OCI-LY3 (cell line): ENCODE results near the gene PRCD.
"Not testable (repeated sequence)": the region's sequence is repeated elsewhere in the genome, so short reads cannot be mapped to it uniquely, and the experiment has no call there.

Experiments used
- H2AFZ ChIP-seq: fragments of 200-600, 300-600 bp; shearing (Covaris generic); 2 replicates; pipeline ENCODE4 v1.6.0; 2014; ENCODE audit warnings: antibody characterized with exemption, low read depth, low read length
- H3K27ac ChIP-seq: fragments of 200-600, 300-600 bp; sonication (generic); 2 replicates; pipeline ENCODE4 v1.5.1; 2014; ENCODE audit warnings: mild to moderate bottlenecking, low read length, moderate library complexity, mixed read lengths
- H3K27me3 ChIP-seq: fragments of 200-600, 300-600 bp; sonication (generic); 2 replicates; pipeline ENCODE4 v1.6.1; 2014; ENCODE audit warnings: low read depth, low read length, mixed read lengths
- H3K36me3 ChIP-seq: fragments of 200-600, 300-600 bp; sonication (generic); replicated peaks from 2 replicates; pipeline ENCODE3; 2014; ENCODE audit warnings: low read depth, low read length, mixed read lengths
- H3K4me1 ChIP-seq: fragments of 300-600, 200-600 bp; sonication (generic); 2 replicates; pipeline ENCODE4 v1.6.1; 2014; ENCODE audit warnings: low read length, mixed read lengths
- H3K4me2 ChIP-seq: fragments of 200-600, 300-600 bp; sonication (generic); 2 replicates; pipeline ENCODE4 v1.6.1; 2014; ENCODE audit warnings: low read length, mixed read lengths
- H3K4me3 ChIP-seq: fragments of 300-600, 200-600 bp; sonication (generic); 2 replicates; pipeline ENCODE4 v1.5.1; 2014; ENCODE audit warnings: antibody characterized with exemption, mild to moderate bottlenecking, low read length, moderate library complexity
- H3K79me2 ChIP-seq: fragments of 300-600, 200-600 bp; shearing (Covaris generic); 2 replicates; pipeline ENCODE4 v1.6.1; 2014; ENCODE audit warnings: mild to moderate bottlenecking, low read length, mixed read lengths
- H3K9ac ChIP-seq: fragments of 300-600, 200-600 bp; shearing (Covaris generic); 2 replicates; pipeline ENCODE4 v1.6.0; 2014; ENCODE audit warnings: mild to moderate bottlenecking, low read length, moderate library complexity
- H3K9me3 ChIP-seq: fragments of 200-600, 300-600 bp; shearing (Covaris generic); 2 replicates; pipeline ENCODE4 v1.6.1; 2014; ENCODE audit warnings: low read length, mixed read lengths; ENCODE audit not compliant: insufficient read depth
- H4K20me1 ChIP-seq: fragments of 200-600, 300-600 bp; sonication (generic); 2 replicates; pipeline ENCODE4 v1.6.1; 2016; ENCODE audit warnings: low read length, mixed read lengths; ENCODE audit not compliant: insufficient read depth
- EZH2phosphoT487 ChIP-seq: fragments of 200-600 bp; shearing (Covaris generic); IDR thresholded peaks from 2 replicates; pipeline ENCODE4 v1.6.1; 2018; ENCODE audit warnings: antibody characterized with exemption, mixed run types, low read depth
- TF ChIP-seq, protein P1 (sequence below): fragments of 200-600, 300-600 bp; sonication (generic); IDR thresholded peaks from 2 replicates; pipeline ENCODE4 v1.5.1; 2014; ENCODE audit warnings: antibody characterized with exemption, low read length, low read depth

The PRCD gene

DNA sequence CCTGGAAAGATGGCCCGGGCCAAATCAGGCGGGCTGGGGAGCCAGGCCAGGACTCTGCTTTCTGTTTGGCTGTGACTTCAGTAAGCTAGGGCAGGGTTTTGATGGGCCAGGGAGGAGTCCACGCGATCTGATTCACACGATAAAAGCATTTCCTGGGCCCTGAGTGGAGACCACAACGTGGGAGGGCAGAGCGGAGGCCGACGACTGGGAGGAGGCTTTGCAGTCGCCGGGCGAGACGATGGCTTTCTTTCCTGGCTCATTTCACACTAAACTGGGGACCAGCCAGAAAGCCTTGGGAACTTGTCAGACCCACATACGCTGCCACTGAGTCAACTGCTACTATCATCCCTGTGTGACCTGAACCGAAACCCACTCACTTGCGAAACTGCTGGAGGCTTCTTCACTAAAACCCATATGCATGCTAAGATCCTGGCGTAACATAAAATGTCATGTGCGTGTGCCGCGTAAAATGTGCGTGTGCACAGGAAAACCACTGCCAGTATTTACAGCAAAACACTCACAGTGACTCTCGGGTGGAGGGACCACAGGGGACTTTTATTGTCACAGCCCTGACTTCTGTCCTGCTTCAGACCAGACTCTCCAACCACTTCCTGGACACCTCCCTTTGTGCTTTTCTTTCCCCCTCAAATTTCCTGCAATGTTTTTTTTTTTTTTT, 24.4 kb upstream of the PRCD start:
- Histone ChIP-seq H3K79me2 (no peaks in the 10 kb centered on the region), H3K4me2 (peak overlapping the region; percentile 72), H3K9me3 (no peaks in the 10 kb centered on the region), H2AFZ (peak overlapping the region; percentile 97), H3K4me1 (peaks cover 11% of the 10 kb centered on the region), H3K36me3 (no peaks in the 10 kb centered on the region), H3K27me3 (peaks cover 12% of the 10 kb centered on the region), H3K9ac (peak overlapping the region; percentile 20; the same call in 1 of the 2 replicates), H3K27ac (no peak overlapping the region), H3K4me3 (peak overlapping the region; percentile 58), H4K20me1 (no peaks in the 10 kb centered on the region)
- TF ChIP-seq, protein P1, sequence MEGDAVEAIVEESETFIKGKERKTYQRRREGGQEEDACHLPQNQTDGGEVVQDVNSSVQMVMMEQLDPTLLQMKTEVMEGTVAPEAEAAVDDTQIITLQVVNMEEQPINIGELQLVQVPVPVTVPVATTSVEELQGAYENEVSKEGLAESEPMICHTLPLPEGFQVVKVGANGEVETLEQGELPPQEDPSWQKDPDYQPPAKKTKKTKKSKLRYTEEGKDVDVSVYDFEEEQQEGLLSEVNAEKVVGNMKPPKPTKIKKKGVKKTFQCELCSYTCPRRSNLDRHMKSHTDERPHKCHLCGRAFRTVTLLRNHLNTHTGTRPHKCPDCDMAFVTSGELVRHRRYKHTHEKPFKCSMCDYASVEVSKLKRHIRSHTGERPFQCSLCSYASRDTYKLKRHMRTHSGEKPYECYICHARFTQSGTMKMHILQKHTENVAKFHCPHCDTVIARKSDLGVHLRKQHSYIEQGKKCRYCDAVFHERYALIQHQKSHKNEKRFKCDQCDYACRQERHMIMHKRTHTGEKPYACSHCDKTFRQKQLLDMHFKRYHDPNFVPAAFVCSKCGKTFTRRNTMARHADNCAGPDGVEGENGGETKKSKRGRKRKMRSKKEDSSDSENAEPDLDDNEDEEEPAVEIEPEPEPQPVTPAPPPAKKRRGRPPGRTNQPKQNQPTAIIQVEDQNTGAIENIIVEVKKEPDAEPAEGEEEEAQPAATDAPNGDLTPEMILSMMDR: no peak
- TF ChIP-seq EZH2phosphoT487: no peak

DNA sequence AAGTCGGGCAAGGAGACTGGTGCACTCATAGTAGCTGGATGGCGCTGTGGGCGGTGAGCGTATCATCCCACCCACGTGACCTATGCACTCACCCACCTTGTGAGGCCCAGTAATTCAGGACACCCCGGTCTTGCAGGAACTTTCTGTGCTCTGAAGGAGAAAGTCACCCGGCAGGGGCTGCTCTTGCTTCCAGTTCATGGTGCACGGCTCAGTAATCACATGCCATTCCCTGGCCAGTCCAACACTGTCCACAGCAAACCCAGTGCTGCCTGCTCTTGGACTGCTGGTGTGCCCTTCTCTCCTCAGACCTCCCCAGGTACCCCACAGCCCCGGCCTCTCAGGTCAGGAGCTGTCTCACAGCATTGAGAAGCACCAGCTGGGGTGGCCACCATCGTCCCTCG, 22.2 kb upstream of the PRCD start:
- Histone ChIP-seq H3K27me3 (peaks cover 23% of the 10 kb centered on the region), H3K4me2 (no peak overlapping the region), H3K9me3 (no peaks in the 10 kb centered on the region), H3K27ac (no peak overlapping the region), H2AFZ (no peak overlapping the region), H3K9ac (no peak overlapping the region), H3K4me3 (no peak overlapping the region), H3K4me1 (peaks cover 8% of the 10 kb centered on the region), H3K36me3 (no peaks in the 10 kb centered on the region), H3K79me2 (no peaks in the 10 kb centered on the region), H4K20me1 (no peaks in the 10 kb centered on the region)
- no peak for TF ChIP-seq EZH2phosphoT487
- TF ChIP-seq, protein P1: no peak

DNA sequence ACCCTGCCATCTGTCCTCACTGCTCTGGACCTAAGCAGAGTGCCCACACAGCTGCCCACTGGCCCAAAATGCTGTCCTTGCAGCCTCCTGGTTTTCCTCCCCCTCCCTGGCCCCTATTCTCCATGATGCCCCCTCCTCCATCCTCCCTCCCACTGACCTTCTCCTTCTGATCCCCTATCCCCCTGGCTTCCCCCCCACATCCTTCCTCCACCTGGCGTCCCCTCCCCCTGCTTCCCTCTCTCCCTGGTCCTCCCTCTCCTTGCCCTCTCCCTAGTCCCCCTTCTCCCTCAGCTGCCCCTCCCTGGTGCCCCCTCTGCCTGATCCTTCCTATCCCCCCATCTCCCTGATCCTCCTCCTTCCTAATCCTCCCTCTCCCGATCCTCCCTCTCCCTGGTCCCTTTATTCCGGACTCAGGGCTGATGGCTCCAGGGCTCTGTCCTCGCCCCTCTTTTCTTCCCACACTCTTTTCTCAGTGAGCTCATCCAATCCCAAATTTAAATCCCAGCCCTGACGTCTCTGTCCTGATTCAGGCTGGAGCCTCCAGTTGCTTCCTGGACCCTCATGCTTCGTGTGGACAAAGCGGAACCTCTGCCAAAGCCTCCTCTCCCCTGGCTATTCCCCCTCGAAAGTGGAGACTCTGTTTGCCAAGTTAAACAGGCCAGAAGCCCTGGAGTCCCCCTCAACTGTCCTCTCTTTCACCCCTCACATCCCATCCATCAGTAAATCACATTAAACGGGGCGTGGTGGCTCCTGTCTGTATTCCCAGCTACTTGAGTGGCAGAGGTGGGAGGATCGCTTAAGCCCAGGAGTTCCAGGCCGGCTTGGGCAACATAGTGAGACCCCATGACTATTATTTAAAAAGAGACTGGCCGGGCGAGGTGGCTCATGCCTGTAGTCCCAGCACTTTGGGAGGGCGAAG, 20.5 kb upstream of the PRCD start:
- H3K4me3 ChIP-seq: no peak overlapping the region
- H4K20me1 ChIP-seq: no peaks in the 10 kb centered on the region
- H3K27me3 ChIP-seq: peaks cover 23% of the 10 kb centered on the region
- H3K27ac ChIP-seq: no peak overlapping the region
- peaks cover 11% of the 10 kb centered on the region for H3K4me1 ChIP-seq
- H3K9ac ChIP-seq: no peak overlapping the region
- no peak overlapping the region for H2AFZ ChIP-seq
- no peaks in the 10 kb centered on the region for H3K36me3 ChIP-seq
- no peaks in the 10 kb centered on the region for H3K9me3 ChIP-seq
- H3K4me2 ChIP-seq: no peak overlapping the region
- H3K79me2 ChIP-seq: no peaks in the 10 kb centered on the region
- TF ChIP-seq EZH2phosphoT487: no peak
- TF ChIP-seq, protein P1: no peak

DNA sequence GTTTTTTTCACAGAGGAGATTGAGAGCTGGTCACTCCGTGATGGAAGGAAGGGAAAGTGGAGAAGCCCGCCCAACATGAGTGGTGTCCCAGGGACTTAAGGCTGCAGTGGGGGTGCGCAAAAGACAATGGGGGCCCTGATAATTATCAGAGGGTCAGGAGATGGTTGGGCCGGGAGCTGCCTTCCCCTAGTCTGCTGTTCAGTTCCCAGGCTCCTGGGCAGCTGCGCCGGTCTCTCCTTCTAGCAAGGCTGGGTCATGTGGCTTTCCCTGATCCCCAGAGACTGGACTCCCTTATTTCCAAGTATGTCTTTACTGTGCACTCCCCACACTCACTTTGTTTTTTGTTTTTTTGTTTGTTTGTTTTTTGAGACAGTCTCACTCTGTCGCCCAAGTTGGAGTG, 18.6 kb upstream of the PRCD start:
- no peak overlapping the region for H3K9ac ChIP-seq

DNA sequence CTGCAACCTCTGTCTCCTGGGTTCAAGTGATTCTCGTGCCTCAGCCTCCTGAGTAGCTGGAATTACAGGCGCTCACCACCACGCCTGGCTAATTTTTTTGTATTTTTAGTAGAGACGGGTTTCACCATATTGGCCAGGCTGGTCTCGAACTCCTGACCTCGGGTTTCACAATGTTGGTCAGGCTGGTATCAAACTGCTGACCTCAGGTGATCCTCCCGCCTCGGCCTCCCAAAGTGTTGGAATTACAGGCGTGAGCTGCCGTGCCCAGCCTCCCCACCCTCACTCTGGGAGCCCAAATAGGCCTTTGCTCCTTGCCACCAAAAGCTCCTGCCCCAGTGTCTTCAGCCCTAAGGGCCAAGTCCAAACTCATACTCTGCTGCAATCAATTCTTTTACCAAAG, 18.2 kb upstream of the PRCD start:
- H3K9ac ChIP-seq, H3K27ac ChIP-seq, H3K4me1 ChIP-seq, H3K4me3 ChIP-seq, H3K36me3 ChIP-seq, H3K4me2 ChIP-seq, H4K20me1 ChIP-seq, H3K79me2 ChIP-seq, H2AFZ ChIP-seq, H3K9me3 ChIP-seq: not testable (repeated sequence)
- H3K27me3 ChIP-seq: peaks cover 23% of the 10 kb centered on the region

More for the DNA sequence above, 18.6 kb upstream of the PRCD start:
- H3K4me3 ChIP-seq: no peak overlapping the region
- no peak for TF ChIP-seq EZH2phosphoT487
- TF ChIP-seq, protein P1: no peak
- no peaks in the 10 kb centered on the region for H4K20me1 ChIP-seq
- no peak overlapping the region for H2AFZ ChIP-seq
- peaks cover 3% of the 10 kb centered on the region; the same call in 1 of the 2 replicates for H3K4me1 ChIP-seq
- H3K4me2 ChIP-seq: no peak overlapping the region
- no peak overlapping the region for H3K27ac ChIP-seq
- H3K36me3 ChIP-seq: no peaks in the 10 kb centered on the region
- H3K9me3 ChIP-seq: no peaks in the 10 kb centered on the region
- H3K27me3 ChIP-seq: peaks cover 23% of the 10 kb centered on the region
- H3K79me2 ChIP-seq: no peaks in the 10 kb centered on the region
